D341Med (cell line): ENCODE results near the gene TMEM217.
A peak's percentile ranks its signal among the peaks of the same experiment; 100 is the strongest.

Experiments
- DNase-seq: peaks from one replicate; pipeline ENCODE4 v3.0.0; 2012; ENCODE audit warnings: low spot score

The TMEM217 gene

GRCh38 chr6:37169496-37170272, 88.3 kb downstream of the TMEM217 start, which contains the start of gene PIM1:
Gene PIM1 (plus strand): TSS chr6:37170152. CDS start chr6:37170576, 424 bp downstream.
- peak; percentile 97 for DNase-seq

- no peak for DNase-seq
These were observed 89.0 kb downstream of the TMEM217 start for GRCh38 chr6:37168811-37169495.

- DNase-seq: no peak
These were observed 89.7 kb downstream of the TMEM217 start for GRCh38 chr6:37168163-37168758.

- DNase-seq: no peak
These were observed 95.2 kb downstream of the TMEM217 start for GRCh38 chr6:37162740-37163139.
